Kidney (tissue), 14 donors: ENCODE results near the gene ACSS3. TPM values are rescaled to one million over a fixed set of nuclear protein-coding genes. Genes with fewer than 3 reads are reported as not detected.

Experiments used
- DNase-seq, 5 donors: peaks; one replicate each; pipeline ENCODE4 v3.0.0-alpha.2; 2013 to 2020
- FAIRE-seq: peaks from 2 replicates; lab custom pipeline; 2012; peaks lifted over from hg19 to GRCh38; lab: Jason Lieb, UNC
- H3K27ac ChIP-seq, 2 donors: one replicate each; pipeline ENCODE4 v1.7.0; 2013; ENCODE audit warnings: low read depth in 2 of 2, low read length in 2 of 2, inconsistent platforms in 1 of 2
- H3K27me3 ChIP-seq: one replicate; pipeline ENCODE4 v1.7.1; 2013; ENCODE audit warnings: low read length, inconsistent platforms; ENCODE audit not compliant: control insufficient read depth, insufficient read depth
- H3K36me3 ChIP-seq, 3 donors: one replicate each; pipeline versions ENCODE4 v1.7.0 to v1.7.1; 2013; ENCODE audit warnings: low read length in 3 of 3, control low read depth in 1 of 3, inconsistent platforms in 1 of 3; ENCODE audit not compliant: insufficient read depth in 3 of 3, control insufficient read depth in 2 of 3
- H3K4me1 ChIP-seq, 3 donors: one replicate each; pipeline versions ENCODE4 v1.7.0 to v1.7.1; 2013; ENCODE audit warnings: low read length in 3 of 3, inconsistent platforms in 1 of 3, low read depth in 1 of 3; ENCODE audit not compliant: control insufficient read depth in 2 of 3, insufficient read depth in 2 of 3
- H3K4me3 ChIP-seq, 3 donors: one replicate each; pipeline versions ENCODE4 v1.7.0 to v1.8.1; 2013; ENCODE audit warnings: low read length in 3 of 3, control low read depth in 1 of 3, inconsistent platforms in 1 of 3
- H3K9ac ChIP-seq, 3 donors: one replicate each; pipeline versions ENCODE4 v1.7.0 to v1.7.1; 2013; ENCODE audit warnings: low read length in 3 of 3, control low read depth in 1 of 3, inconsistent platforms in 1 of 3
- H3K9me3 ChIP-seq, 3 donors: one replicate each; pipeline versions ENCODE4 v1.7.0 to v1.7.1; 2013; ENCODE audit warnings: low read length in 3 of 3, control low read depth in 1 of 3, inconsistent platforms in 1 of 3; ENCODE audit not compliant: control insufficient read depth in 2 of 3, insufficient read depth in 1 of 3
- intact Hi-C: fragments of 100-400 bp; cut with DNase I; formaldehyde crosslinking; loops from one replicate; pipeline ENCODE4 v1.11.1; 2022
- polyA plus RNA-seq: library from polyadenylated mRNA; stranded (reverse); fragments of 350-450 nt; fragmentation: Illumina TruSeq; extraction: RNeasy Lipid Tissue Mini Kit (QIAGEN cat#74804); gene quantifications from one replicate; pipeline ENCODE4 v1.2.3, GENCODE V29; 2014; ENCODE audit warnings: low read depth, low replicate concordance; ENCODE audit not compliant: insufficient read depth
- total RNA-seq: library from RNA; stranded (reverse); fragmentation: NEBNext Ultra II Directional; extraction: Animal tissue kit (Norgen Biotek cat#: 25700); gene quantifications from one replicate; pipeline ENCODE4 v1.2.1, GENCODE V29; 2021
- TF ChIP-seq, protein P1 (sequence below): IDR thresholded peaks from 3 replicates; pipeline ENCODE4 v1.5.1; 2012; ENCODE audit warnings: mild to moderate bottlenecking, moderate library complexity, borderline replicate concordance; ENCODE audit not compliant: insufficient read depth; ENCODE audit errors: extremely low read depth
- donor health status: control.
- donor health status: control.
- donor health status: control.
- donor health status: control.
- donor health status: control.
- donor health status: DM: yes; HTN: yes; CAD: no.
- donor health status: Normal renal cell carcinoma (clear cell type).

ACSS3 gene
- total and polyA plus RNA-seq, 2 donors from 2014 or later: 18.9 to 21.2 TPM

GRCh38 chr12:81085832-81086231 lies 8.0 kb downstream of the ACSS3 start:
- TF ChIP-seq, protein P1, sequence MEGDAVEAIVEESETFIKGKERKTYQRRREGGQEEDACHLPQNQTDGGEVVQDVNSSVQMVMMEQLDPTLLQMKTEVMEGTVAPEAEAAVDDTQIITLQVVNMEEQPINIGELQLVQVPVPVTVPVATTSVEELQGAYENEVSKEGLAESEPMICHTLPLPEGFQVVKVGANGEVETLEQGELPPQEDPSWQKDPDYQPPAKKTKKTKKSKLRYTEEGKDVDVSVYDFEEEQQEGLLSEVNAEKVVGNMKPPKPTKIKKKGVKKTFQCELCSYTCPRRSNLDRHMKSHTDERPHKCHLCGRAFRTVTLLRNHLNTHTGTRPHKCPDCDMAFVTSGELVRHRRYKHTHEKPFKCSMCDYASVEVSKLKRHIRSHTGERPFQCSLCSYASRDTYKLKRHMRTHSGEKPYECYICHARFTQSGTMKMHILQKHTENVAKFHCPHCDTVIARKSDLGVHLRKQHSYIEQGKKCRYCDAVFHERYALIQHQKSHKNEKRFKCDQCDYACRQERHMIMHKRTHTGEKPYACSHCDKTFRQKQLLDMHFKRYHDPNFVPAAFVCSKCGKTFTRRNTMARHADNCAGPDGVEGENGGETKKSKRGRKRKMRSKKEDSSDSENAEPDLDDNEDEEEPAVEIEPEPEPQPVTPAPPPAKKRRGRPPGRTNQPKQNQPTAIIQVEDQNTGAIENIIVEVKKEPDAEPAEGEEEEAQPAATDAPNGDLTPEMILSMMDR: no peak
- H3K4me3 ChIP-seq: no peak overlapping the region
- peak; percentile 62 for FAIRE-seq

GRCh38 chr12:81086342-81086741 lies 8.5 kb downstream of the ACSS3 start:
- FAIRE-seq (no peak), DNase-seq (no peak)
- H3K36me3 ChIP-seq: no peaks in the 10 kb centered on the region
- H3K4me3 ChIP-seq: no peak overlapping the region
- no peak overlapping the region for H3K27ac ChIP-seq
- no peaks in the 10 kb centered on the region for H3K4me1 ChIP-seq
- H3K9me3 ChIP-seq: no peaks in the 10 kb centered on the region
- intact Hi-C loops: no loop called here
- TF ChIP-seq, protein P1: no peak
- no peaks in the 10 kb centered on the region for H3K27me3 ChIP-seq
- no peak overlapping the region for H3K9ac ChIP-seq

More at GRCh38 chr12:81085832-81086231, 8.0 kb downstream of the ACSS3 start:
- Histone ChIP-seq H3K27me3 (no peaks in the 10 kb centered on the region), H3K9ac (no peak overlapping the region), H3K9me3 (no peaks in the 10 kb centered on the region), H3K4me1 (no peaks in the 10 kb centered on the region), H3K36me3 (no peaks in the 10 kb centered on the region), H3K27ac (no peak overlapping the region)
- DNase-seq: no peak
- intact Hi-C loops: no loop called here

GRCh38 chr12:81088221-81088620 lies 10.3 kb downstream of the ACSS3 start:
- TF ChIP-seq, protein P1: no peak
- Histone ChIP-seq H3K4me1 (no peaks in the 10 kb centered on the region), H3K27ac (no peak overlapping the region), H3K27me3 (no peaks in the 10 kb centered on the region), H3K9me3 (no peaks in the 10 kb centered on the region), H3K4me3 (no peak overlapping the region), H3K36me3 (no peaks in the 10 kb centered on the region), H3K9ac (no peak overlapping the region)
- intact Hi-C loops: no loop called here
- FAIRE-seq: no peak
- DNase-seq: no peak

- no peaks in the 10 kb centered on the region for H3K27me3 ChIP-seq
- H3K4me1 ChIP-seq: no peaks in the 10 kb centered on the region
- DNase-seq (no peak), FAIRE-seq (no peak)
- intact Hi-C loops: no loop called here
- no peak overlapping the region for H3K9ac ChIP-seq
- H3K27ac ChIP-seq: no peak overlapping the region
- H3K9me3 ChIP-seq: no peaks in the 10 kb centered on the region
- no peak overlapping the region for H3K4me3 ChIP-seq
- TF ChIP-seq, protein P1: no peak
- no peaks in the 10 kb centered on the region for H3K36me3 ChIP-seq
Measured at GRCh38 chr12:81089412-81089811, 11.5 kb downstream of the ACSS3 start.
